GM15510 (cell line): ENCODE results near the gene PYGB.

Source experiments
- POLR2A ChIP-seq: IDR thresholded peaks from 3 replicates; pipeline ENCODE4 v1.6.1; 2011; ENCODE audit warnings: borderline replicate concordance; ENCODE audit not compliant: insufficient read length; ENCODE audit errors: extremely low read depth

Gene PYGB

GRCh38 chr20:25290646-25291431, 43.0 kb downstream of the PYGB start:
- TF ChIP-seq POLR2A: no peak

GRCh38 chr20:25291432-25292133, 43.7 kb downstream of the PYGB start:
- no peak for TF ChIP-seq POLR2A

GRCh38 chr20:25292176-25292891, 44.4 kb downstream of the PYGB start:
- TF ChIP-seq POLR2A: no peak

GRCh38 chr20:25293507-25293906, 45.6 kb downstream of the PYGB start:
- TF ChIP-seq POLR2A: no peak

GRCh38 chr20:25293910-25294458, 46.1 kb downstream of the PYGB start:
- no peak for TF ChIP-seq POLR2A

DNA sequence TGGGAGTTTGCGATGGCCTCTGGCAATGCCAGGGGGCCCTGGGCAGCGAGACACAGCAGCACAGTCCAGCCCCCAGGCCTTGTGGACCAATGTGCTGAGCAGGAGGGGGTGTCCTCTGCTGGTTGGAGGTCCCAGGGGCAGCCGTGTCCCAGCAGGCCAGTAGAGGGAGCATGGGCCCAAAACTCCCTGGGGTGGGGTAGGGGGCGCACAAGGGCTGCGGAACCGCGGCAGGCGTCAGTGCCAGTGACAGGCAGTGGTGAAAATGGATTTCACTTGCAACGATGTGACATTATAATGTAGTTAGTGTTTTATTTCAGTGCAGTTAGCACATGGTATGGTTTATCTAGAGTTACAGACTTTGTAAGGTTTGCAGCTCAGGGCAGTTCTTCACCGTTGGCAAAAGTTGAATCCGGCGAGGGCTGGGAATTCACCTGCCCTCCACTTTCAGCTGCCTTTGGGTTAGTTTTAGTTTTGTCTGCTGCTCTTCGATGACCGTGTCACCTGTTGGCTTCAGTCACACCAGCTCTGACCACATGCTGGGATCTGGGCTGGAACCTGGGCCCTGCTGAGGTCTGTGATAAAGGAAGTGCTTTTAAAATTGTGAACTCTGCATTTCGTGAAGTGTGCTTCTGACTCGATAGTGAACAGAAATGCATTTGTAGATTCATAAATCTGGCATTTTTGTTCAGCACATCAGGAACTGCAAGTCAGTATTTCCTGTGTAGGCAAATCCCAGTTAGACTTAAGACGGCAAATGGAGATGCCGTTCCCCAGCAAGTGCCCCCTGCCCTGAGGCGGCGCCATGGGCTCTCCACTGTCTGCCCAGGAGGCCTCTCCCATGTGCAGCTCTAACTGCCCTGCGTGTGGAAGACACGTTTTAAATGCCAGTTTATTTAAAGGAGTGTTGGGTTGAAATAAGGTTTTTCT, 46.8 kb downstream of the PYGB start:
- TF ChIP-seq POLR2A: no peak

GRCh38 chr20:25295386-25296093, 47.7 kb downstream of the PYGB start:
- no peak for TF ChIP-seq POLR2A

DNA sequence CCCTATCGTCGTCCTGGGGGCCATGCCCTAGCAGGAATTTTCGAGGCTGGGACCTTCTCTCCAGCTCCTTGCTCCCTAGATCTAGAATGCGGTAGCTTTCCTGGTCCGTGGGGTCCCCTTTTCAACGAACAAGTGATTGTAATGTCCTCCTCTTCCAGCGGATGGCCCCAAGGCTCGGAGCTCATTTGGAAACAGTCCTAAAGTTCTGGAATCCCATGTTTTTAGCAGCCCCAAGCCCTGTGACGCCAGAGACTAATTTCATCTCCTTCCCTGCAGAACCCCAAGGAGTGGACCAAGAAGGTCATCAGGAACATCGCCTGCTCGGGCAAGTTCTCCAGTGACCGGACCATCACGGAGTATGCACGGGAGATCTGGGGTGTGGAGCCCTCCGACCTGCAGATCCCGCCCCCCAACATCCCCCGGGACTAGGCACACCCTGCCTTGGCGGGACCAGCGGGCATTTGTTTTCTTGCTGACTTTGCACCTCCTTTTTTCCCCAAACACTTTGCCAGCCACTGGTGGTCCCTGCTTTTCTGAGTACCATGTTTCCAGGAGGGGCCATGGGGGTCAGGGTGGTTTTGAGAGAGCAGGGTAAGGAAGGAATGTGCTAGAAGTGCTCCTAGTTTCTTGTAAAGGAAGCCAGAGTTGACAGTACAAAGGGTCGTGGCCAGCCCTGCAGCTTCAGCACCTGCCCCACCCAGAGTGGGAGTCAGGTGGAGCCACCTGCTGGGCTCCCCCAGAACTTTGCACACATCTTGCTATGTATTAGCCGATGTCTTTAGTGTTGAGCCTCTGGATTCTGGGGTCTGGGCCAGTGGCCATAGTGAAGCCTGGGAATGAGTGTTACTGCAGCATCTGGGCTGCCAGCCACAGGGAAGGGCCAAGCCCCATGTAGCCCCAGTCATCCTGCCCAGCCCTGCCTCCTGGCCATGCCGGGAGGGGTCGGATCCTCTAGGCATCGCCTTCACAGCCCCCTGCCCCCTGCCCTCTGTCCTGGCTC, 48.5 kb downstream of the PYGB start:
- no peak for TF ChIP-seq POLR2A

- TF ChIP-seq POLR2A: no peak
Observed at GRCh38 chr20:25297141-25297905, 49.4 kb downstream of the PYGB start.

DNA sequence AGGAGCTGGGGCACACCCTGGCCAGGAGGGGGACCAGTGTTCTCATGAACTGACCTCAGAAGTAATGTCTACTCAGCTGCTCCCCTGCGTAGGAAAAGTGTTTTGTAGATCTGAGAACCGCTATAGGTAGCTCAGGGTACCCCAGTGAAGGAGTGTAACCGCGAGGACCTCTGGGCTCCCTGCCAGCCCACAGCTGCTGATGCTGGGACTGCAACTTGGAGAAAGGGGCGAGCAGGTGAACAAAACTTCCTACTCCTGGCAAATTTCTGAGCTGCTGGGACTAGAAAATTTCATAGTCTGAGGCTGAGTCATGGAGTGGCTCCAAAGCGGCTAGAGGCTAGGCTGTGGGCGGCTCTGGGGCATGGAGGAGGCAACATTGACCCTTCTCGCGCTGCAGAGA, 51.9 kb downstream of the PYGB start:
- no peak for TF ChIP-seq POLR2A

GRCh38 chr20:25300496-25301170, 52.7 kb downstream of the PYGB start:
- no peak for TF ChIP-seq POLR2A
